Activated CD8-positive, alpha-beta T cell treated with anti-CD3 and anti-CD28 coated beads for 36 hours (primary cell): Measurements from ENCODE around the gene GTF2IRD1. TPM values are rescaled to one million over a fixed set of nuclear protein-coding genes. Genes with fewer than 3 reads are reported as not detected.
"Not testable (repeated sequence)": the region's sequence is repeated elsewhere in the genome, so short reads cannot be mapped to it uniquely, and the experiment has no call there.

Source experiments
- ATAC-seq: fragments of 200-7000 bp; cut with Tn5 transposase; one replicate; pipeline ENCODE4 v1.10.0; 2021; ENCODE audit warnings: mild to moderate bottlenecking, moderate library complexity
- CTCF ChIA-PET: fragments of 350-600 bp; sonication (Branson Sonifier 250); formaldehyde crosslinking; loops from one replicate; lab custom pipeline; 2021; ENCODE audit warnings: antibody characterized with exemption; lab: Charles Lee
- POLR2A ChIA-PET: fragments of 350-600 bp; sonication (Branson Sonifier 250); formaldehyde crosslinking; loops from one replicate; lab custom pipeline; 2021; ENCODE audit warnings: antibody characterized with exemption; lab: Charles Lee
- DNase-seq: peaks from one replicate; pipeline ENCODE4 v3.0.0-alpha.2; 2020
- H3K27ac Mint-ChIP-seq: one replicate; pipeline ENCODE4 v1.8.0; 2021; ENCODE audit warnings: mild to moderate bottlenecking, mixed read lengths
- H3K27me3 Mint-ChIP-seq: one replicate; pipeline ENCODE4 v1.8.0; 2021; ENCODE audit warnings: mixed read lengths
- H3K36me3 Mint-ChIP-seq: one replicate; pipeline ENCODE4 v1.8.0; 2021; ENCODE audit warnings: low read depth, mixed read lengths
- H3K4me1 Mint-ChIP-seq: one replicate; pipeline ENCODE4 v1.8.0; 2021; ENCODE audit warnings: low read depth, mixed read lengths
- H3K4me3 Mint-ChIP-seq: one replicate; pipeline ENCODE4 v1.8.0; 2021; ENCODE audit warnings: mild to moderate bottlenecking, moderate library complexity, mixed read lengths
- H3K9me3 Mint-ChIP-seq: one replicate; pipeline ENCODE4 v1.8.0; 2021; ENCODE audit warnings: mixed read lengths
- intact Hi-C: fragments of 100-400 bp; cut with micrococcal nuclease; formaldehyde crosslinking; loops from one replicate; pipeline ENCODE4 v1.10.0; 2022
- total RNA-seq, 2 experiments: library from RNA; stranded (reverse); gene quantifications; one replicate each; pipeline ENCODE4 v1.2.3, GENCODE V29; 2021
- TF ChIP-seq, protein P1 (sequence below): fragments of 200-600 bp; IDR thresholded peaks from one replicate; pipeline ENCODE4 v1.8.0; 2022; ENCODE audit warnings: antibody characterized with exemption, mild to moderate bottlenecking

Gene GTF2IRD1
- total RNA-seq, 2 experiments from 2014 or later: 1.2 to 1.4 TPM

DNA sequence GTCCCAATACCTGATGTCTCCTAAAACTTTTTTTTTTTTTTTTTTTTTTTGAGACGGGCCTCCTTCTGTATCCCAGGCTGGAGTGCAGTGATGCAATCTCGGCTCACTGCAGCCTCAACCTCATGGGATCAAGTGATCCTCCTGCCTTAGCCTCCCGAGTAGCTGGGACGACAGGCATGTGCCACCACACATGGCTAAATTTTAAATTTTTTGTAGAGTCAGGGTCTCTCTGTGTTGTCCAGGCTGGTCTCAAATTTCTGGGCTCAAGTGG lies 28.4 kb downstream of the GTF2IRD1 start:
- POLR2A ChIA-PET: no interaction called here
- Mint-ChIP-seq H3K27me3 (peaks cover 13% of the 10 kb centered on the region), H3K4me3 (no peak overlapping the region), H3K9me3 (no peaks in the 10 kb centered on the region), H3K4me1 (no peaks in the 10 kb centered on the region), H3K27ac (no peak overlapping the region), H3K36me3 (no peaks in the 10 kb centered on the region)
- no peak for DNase-seq
- TF ChIP-seq, protein P1, sequence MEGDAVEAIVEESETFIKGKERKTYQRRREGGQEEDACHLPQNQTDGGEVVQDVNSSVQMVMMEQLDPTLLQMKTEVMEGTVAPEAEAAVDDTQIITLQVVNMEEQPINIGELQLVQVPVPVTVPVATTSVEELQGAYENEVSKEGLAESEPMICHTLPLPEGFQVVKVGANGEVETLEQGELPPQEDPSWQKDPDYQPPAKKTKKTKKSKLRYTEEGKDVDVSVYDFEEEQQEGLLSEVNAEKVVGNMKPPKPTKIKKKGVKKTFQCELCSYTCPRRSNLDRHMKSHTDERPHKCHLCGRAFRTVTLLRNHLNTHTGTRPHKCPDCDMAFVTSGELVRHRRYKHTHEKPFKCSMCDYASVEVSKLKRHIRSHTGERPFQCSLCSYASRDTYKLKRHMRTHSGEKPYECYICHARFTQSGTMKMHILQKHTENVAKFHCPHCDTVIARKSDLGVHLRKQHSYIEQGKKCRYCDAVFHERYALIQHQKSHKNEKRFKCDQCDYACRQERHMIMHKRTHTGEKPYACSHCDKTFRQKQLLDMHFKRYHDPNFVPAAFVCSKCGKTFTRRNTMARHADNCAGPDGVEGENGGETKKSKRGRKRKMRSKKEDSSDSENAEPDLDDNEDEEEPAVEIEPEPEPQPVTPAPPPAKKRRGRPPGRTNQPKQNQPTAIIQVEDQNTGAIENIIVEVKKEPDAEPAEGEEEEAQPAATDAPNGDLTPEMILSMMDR: no peak
- CTCF ChIA-PET: interaction anchor here (0.8 kb wide), 1 partner anchor 44 kb away, joined by 3 read pairs; no protein-coding TSS in a partner anchor
- intact Hi-C loops: no loop called here
- ATAC-seq: no peak

DNA sequence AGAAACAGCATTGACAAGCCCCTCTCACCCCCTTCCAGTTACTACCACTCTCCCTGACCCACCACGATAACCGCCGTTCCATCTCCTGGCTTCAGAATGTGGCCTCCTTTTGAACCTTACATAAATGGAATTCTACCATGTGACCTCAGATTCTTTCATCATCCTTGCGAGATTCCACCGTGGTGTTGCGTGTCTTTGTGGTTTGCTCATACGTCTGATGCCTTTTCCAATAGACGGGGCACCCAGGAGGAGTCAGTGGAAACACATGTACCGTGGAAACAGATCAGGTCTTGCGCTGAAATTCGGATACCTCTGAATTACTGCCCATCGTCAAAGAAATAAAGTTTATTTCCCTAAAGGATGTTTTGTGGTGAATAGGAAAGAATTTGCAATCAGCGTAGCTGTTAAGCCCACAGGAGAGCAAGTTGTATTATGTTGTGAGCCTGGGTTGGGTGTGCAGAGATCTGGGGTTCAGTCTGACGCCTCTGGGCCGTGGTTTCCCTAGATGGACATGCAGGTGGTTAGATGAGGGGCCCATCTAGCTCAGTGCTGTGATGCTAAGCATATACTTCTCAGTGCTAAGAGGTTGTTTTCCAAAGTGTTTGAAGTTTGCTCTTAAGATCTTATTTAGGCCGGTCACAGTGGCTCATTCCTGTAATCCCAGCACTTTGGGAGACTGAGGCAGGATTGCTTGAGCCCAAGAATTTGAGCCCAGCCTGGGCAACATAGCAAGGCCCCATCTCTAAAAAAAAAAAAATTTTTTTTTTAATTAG lies 29.1 kb downstream of the GTF2IRD1 start:
- intact Hi-C loops: no loop called here
- H3K27me3 Mint-ChIP-seq: peaks cover 13% of the 10 kb centered on the region
- ATAC-seq (no peak), DNase-seq (no peak)
- CTCF ChIA-PET: interaction anchor here (1.2 kb wide), 1 partner anchor 33 kb away, joined by 5 read pairs; no protein-coding TSS in a partner anchor
- TF ChIP-seq, protein P1: no peak
- no peak overlapping the region for H3K4me3 Mint-ChIP-seq
- no peak overlapping the region for H3K27ac Mint-ChIP-seq
- POLR2A ChIA-PET: interaction anchor here (0.7 to 1.3 kb wide), 2 partner anchors 10 to 245 kb away, joined by 3 to 4 read pairs; no protein-coding TSS in a partner anchor
- no peaks in the 10 kb centered on the region for H3K36me3 Mint-ChIP-seq
- no peaks in the 10 kb centered on the region for H3K9me3 Mint-ChIP-seq
- H3K4me1 Mint-ChIP-seq: no peaks in the 10 kb centered on the region

DNA sequence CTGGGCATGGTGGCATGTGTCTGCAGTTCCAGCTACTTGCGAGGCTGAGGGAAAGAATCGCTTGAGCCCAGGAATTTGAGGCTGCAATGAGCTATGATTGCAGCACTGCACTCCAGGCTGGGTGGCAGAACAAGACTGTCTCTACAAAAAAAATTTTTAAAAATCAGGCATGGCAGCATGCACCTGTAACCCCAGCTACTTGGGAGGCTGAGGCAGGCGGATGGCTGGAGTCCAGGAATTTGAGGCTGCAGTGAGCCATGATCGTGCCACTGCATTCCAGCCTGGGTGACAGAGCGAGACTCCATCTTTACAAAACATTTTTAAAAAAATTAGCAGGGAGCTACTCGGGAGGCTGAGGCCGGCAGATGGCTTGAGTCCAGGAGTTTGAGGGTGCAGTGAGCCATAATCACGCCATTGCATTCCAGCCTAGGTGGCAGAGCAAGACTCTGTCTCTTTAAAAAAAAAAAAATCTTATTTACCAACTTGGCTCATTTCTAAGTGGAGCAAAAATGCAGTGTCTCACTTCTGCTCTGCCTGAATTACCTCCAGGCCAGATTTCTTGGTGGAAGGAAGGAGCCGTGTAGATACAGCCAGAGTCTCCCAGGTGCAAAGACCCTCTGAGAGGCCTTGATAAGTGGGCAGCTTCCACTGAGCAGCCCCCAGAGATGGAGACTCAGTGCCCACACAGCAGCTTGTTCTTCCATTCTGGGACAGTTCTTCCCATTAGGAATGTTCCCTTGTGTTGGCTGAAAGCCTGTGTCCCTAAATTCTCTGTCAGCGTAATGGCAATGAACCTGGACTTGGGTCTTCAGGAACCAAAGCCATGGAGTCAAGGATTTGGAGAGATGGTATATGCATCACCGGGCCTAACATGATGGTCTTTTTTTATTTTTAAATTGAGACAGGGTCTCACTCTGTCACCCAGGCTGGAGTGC lies 30.0 kb downstream of the GTF2IRD1 start:
- no peaks in the 10 kb centered on the region for H3K36me3 Mint-ChIP-seq
- peaks cover 14% of the 10 kb centered on the region for H3K27me3 Mint-ChIP-seq
- no peaks in the 10 kb centered on the region for H3K4me1 Mint-ChIP-seq
- ATAC-seq (no peak), DNase-seq (no peak)
- intact Hi-C loops: no loop called here
- TF ChIP-seq, protein P1: no peak
- H3K9me3 Mint-ChIP-seq: no peaks in the 10 kb centered on the region
- CTCF ChIA-PET: interaction anchor here (1.2 kb wide), 1 partner anchor 34 kb away, joined by 5 read pairs; no protein-coding TSS in a partner anchor
- no peak overlapping the region for H3K27ac Mint-ChIP-seq
- H3K4me3 Mint-ChIP-seq: no peak overlapping the region
- POLR2A ChIA-PET: interaction anchor here (0.7 to 1.3 kb wide), 2 partner anchors 11 to 244 kb away, joined by 3 to 4 read pairs; no protein-coding TSS in a partner anchor

DNA sequence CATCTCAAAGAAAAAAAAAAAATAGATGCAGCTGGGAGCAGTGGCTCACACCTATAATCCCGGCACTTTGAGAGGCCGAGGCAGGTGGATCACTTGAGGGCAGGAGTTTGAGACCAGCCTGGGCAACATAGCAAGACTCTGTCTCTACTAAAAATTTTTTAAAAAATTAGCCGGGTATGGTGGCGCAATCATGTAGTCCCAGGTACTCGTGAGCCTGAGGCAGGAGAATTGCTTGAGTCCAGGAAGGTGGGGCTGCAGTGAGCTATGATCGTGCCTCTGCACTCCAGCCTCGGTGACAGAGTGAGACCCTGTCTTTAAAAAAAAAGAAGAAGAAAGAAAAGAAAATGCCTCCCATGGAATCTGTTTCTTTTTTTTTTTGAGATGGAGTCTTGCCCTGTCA lies 31.9 kb downstream of the GTF2IRD1 start:
- ATAC-seq: no peak
- intact Hi-C loops: no loop called here
- TF ChIP-seq, protein P1: no peak

GRCh38 chr7:74488518-74489030 lies 34.9 kb downstream of the GTF2IRD1 start:
- H3K4me3 Mint-ChIP-seq, intact Hi-C loops, H3K9me3 Mint-ChIP-seq, H3K4me1 Mint-ChIP-seq, H3K27me3 Mint-ChIP-seq, H3K27ac Mint-ChIP-seq, DNase-seq, H3K36me3 Mint-ChIP-seq, POLR2A ChIA-PET, ATAC-seq: not testable (repeated sequence)
- CTCF ChIA-PET: interaction anchor here (1.1 kb wide), 1 partner anchor 88 kb away, joined by 4 read pairs; no protein-coding TSS in a partner anchor

More for the DNA sequence above, 31.9 kb downstream of the GTF2IRD1 start:
- ChIA-PET POLR2A (no interaction called here), CTCF (no interaction called here)
- Mint-ChIP-seq H3K4me3 (no peak overlapping the region), H3K36me3 (no peaks in the 10 kb centered on the region), H3K27me3 (peaks cover 10% of the 10 kb centered on the region), H3K27ac (no peak overlapping the region), H3K4me1 (no peaks in the 10 kb centered on the region), H3K9me3 (no peaks in the 10 kb centered on the region)
- DNase-seq: no peak
